Testis (tissue), 2 donors: ENCODE data around the gene MEOX1.

Source experiments
- CTCF ChIP-seq, 3 experiments: fragments of 450-650 bp in 2 of 3; fragments of 200-600 bp in 1 of 3; sonication (generic) in 1 of 3; IDR thresholded peaks; one replicate each; pipeline ENCODE4 v1.5.1; 2016 to 2019; ENCODE audit warnings: antibody characterized with exemption in 3 of 3, mild to moderate bottlenecking in 2 of 3, moderate library complexity in 1 of 3
- POLR2A ChIP-seq: fragments of 450-650 bp; IDR thresholded peaks from one replicate; pipeline ENCODE4 v1.6.1; 2017; ENCODE audit warnings: antibody characterized with exemption, mild to moderate bottlenecking, moderate library complexity

- no peak for TF ChIP-seq CTCF (IDR thresholded peaks at IDR 0.05)
- TF ChIP-seq POLR2A, result no peak
Observed at GRCh38 chr17:43599046-43599395, 62.7 kb downstream of the MEOX1 start.
